Measurements from ENCODE around the gene RALGAPA2. TPM values are rescaled to one million over a fixed set of nuclear protein-coding genes. Genes with fewer than 3 reads are reported as not detected.

RALGAPA2 gene
- total RNA-seq, 1 donor from 2014 or later, result 46.7 TPM

- no peak for DNase-seq (ENCODE audit: low spot score)
Measured at GRCh38 chr20:20410678-20411077, 301.8 kb downstream of the RALGAPA2 start.

GRCh38 chr20:20409331-20409730, 303.1 kb downstream of the RALGAPA2 start:
- DNase-seq (ENCODE audit: low spot score), result no peak

DNA sequence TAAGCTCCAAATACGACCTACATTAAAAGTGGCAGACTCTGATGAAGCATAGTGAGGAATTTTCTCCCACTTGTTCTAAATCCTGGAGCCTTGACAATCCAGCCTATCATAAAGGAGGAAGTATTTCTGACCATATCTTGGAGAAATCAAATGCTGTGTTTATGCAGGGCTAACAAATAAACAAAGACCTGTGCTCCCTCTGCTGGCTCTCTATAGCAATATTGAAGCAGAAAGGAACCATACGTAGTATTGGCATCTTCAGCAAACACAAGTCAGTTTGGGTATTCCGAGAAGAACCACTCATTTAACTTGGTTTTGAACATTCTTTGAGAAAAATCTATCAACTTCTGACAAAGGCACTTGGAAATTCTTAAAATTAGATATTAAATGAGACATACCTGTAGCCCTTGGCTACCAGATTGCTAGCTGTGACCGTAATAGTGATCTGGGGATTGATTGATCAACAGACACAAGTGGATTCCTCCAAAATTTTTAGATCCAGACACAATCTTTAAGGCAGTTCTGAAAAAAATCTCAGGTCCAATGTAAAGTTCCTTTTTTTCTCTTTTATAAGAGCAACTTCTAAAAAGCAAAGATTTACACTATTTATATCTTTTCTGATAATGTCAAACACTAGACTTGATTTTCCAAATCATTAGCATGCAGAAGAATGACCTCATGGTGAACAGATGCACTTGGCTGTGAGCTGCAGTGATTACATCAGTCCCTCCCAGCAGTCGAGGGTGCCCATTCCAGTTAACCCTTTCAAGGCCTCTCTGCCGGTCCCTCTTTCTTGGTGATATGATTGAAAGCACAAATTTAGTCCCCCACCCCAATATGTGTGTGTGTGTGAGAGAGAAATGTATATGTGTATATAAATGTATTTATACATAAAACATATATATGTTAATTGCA, 304.3 kb downstream of the RALGAPA2 start:
- no peak for DNase-seq (ENCODE audit: low spot score)

DNA sequence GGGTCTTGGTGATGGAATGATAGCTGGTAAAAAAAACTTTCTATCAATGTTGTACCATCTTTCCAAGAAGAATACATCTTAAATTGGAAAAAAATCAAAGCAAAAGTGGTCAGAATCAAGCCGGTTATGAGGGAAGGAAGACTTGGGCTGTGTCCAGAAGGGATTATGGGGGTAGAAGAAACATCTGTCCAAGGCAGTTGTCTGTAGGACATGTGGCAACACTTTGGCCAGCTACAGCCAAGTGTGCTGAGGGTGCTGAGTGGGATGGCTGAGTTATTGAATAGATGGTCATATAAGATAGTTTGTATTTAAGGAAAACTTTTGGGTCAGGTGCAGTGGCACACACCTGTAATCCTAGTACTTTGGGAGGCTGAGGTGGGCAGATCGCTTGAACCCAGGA, 306.1 kb downstream of the RALGAPA2 start:
- DNase-seq (ENCODE audit: low spot score), result no peak

DNA sequence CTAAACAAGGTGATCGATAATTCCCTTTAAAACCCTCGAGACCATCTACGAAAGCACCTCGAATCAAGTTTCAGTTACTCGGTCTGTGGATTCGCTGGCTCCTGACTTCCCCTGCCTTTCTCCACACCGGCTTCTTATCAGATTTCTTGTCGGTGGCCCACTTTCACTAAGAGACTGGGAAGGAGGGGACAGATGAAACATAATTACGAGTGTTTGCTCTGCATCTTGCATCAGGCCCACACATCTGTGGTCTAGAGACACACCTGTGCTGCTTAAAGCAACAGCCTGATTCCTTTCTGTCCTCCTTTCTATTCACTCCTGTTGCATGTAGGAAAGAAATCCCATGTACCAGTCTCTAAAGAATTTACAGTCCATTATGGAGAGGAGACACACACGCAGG, 306.8 kb downstream of the RALGAPA2 start:
- DNase-seq (ENCODE audit: low spot score), result no peak

DNA sequence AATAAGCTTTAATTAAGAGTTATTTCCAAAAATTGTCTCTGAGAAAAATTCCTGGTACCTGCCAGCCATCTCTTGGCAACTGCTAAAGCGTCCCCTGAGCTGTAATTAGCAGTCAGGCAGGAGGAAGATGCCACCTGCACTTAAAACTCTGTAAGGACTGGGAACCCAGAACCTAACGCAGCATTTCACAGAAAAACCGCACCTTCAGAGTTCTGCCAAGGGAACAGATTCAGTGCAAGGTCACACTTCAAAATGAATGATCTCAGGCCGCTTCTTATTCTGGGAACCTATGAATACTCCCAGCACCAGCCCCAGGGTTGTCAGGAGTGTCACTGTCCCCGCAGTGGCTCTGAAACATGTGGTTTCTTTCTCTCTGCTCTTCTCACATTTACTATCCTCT, 307.8 kb downstream of the RALGAPA2 start:
- no peak for DNase-seq (ENCODE audit: low spot score)

GRCh38 chr20:20401991-20402390, 310.5 kb downstream of the RALGAPA2 start:
- DNase-seq (ENCODE audit: low spot score), result no peak

GRCh38 chr20:20399531-20400500, 312.6 kb downstream of the RALGAPA2 start:
- no peak for DNase-seq (ENCODE audit: low spot score)

DNA sequence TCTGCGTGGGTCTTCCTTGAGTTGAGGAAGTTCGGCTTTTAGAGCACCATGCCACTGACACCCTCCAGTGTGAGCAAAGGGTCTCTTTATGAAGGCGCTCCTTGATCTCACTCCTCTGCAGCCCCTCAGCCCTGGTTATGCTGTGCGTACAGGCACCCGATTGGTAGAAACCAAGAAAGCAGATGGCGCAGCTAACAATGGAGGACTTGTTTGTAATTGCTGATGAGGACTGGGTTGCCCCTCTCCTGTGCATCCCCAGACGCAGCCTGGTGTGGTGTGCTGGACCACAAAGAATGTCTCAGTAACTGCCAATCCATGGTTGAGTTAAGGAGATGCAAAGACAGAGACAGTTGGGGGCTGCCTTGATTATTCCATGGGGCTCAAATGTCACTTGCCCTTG, 314.3 kb downstream of the RALGAPA2 start:
- no peak for DNase-seq (ENCODE audit: low spot score)

DNA sequence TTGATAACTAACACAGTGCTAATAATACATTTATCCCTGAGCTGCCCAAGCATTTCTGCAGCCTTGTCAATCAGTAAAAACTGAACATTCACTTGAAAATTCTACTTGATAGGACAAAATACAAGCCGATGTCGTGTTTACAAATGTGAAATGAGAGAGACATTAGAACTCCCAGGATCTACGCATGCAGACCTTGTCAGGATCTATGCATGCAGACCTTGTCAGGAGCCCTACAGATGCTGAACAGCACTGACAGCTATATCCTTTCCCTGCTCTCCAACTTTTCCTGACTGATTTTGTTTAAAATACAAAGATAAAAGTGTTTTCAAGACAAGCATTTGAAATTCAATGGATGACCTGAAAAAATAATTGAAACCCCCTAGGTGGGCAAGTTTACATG, 315.6 kb downstream of the RALGAPA2 start:
- no peak for DNase-seq (ENCODE audit: low spot score)

DNA sequence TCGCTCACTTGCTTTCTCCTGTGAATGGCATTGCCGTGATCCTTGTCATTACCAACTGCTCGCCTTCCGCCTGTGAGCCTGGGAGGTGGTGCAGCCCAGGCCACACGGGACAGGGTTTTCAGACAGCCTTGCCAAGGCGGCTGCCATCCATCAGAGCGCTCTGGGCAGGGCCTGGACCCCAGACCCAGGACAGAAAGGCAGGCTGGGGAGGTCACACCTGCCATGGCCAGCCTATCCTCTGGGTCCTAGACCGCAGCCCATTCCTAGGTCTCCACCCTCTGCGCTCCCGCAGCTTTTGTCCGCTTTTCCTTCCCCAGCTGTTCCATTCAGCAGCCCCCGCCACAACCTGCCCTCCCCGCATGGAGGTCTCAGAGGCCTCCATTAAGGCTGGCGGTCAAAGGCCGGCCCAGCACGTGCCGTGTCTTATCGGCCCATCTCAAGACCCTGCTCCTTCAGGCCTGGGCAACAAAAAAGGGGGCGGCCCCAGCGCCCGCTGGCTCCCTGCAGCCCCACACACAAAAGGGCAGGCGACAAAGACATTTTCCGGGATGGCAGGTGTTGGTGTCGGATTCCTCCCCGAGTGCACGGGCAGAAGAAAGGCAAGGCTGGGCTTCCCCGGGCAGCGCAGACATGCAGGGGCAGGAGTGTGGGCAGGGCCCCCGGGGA, 316.4 kb downstream of the RALGAPA2 start:
- no peak for DNase-seq (ENCODE audit: low spot score)

DNA sequence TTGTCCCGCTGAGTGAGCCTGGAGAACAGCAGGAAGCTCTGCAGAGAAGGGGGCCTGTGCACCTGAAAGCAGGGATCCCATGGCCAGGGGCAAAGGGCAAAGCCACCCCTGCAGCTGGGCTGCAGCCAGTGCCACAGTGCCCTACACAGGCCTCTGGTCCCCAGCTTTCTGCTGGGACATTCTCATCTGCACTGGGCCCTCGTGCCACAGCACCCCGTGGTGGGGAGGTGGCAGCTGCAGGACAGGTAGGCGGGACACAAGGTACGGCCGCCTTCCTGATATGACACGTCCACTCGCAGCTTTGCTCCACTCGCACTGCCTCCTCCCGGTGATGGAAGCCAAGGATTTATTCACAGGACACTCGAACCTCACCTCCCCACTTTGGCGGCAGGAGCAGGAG, 317.4 kb downstream of the RALGAPA2 start:
- no peak for DNase-seq (ENCODE audit: low spot score)

GRCh38 chr20:20393207-20394120, 319.0 kb downstream of the RALGAPA2 start:
- DNase-seq (ENCODE audit: low spot score), result no peak

GRCh38 chr20:20391766-20392165, 320.7 kb downstream of the RALGAPA2 start:
- no peak for DNase-seq (ENCODE audit: low spot score)

DNA sequence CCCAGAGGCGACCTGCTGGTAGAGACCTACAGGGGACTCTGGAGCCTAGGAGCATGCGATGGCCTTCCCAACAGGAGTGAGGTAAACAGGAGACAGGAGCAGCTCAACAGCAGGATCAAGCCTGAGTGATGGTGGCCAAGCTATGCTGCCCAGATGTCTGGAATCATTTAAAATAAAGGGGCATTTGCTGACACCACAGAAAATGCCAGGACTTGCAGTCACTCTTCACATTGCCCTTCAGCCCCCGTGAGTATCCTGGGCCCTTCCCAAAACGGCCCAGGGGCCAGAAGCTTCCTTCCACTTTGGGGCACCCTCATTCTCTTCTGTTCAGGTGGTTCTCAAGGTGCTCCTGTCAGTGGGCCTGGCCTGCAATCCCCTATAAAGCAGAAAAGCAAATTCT, 321.3 kb downstream of the RALGAPA2 start:
- no peak for DNase-seq (ENCODE audit: low spot score)

DNA sequence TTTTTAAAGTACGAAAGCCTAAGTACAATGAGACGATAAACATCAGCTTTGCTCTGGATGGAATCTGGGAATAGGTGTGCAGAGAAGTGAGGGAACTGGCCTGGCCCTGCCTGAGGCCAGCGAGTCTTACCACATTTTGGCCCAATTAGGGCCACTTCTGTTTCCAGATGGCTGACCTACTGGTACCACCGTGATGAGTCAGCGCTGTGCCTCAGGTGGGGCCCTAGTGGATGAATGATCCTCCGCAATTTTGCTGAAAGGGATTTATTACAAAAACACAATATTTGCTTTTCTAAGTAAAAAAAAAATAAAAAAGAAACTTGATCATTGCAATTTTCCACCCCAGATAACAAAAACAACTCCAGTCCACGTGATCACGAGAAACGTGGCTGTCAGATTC, 322.1 kb downstream of the RALGAPA2 start:
- DNase-seq (ENCODE audit: low spot score), result no peak

DNA sequence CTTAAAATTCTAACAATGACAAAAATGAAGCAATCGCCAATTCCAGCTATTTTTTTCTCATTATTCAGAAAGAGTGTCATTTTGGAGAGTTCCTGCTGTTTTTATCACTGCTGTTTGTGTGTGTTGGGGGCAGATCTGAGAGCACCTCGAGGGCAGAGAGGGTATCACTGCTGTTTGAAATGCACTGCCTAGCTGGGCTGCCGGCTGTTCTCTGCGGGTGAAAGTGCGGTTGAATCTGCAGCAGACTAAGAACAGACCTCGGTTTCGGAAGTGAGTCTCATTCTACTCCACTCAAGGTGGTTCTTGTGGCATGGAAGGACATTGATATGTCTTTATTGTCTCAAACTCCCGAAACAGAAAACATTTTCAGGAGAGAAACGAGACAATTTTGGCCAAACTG, 326.3 kb downstream of the RALGAPA2 start:
- DNase-seq (ENCODE audit: low spot score), result no peak

- DNase-seq (ENCODE audit: low spot score), result no peak
Measured at GRCh38 chr20:20375862-20376261, 336.6 kb downstream of the RALGAPA2 start.

DNA sequence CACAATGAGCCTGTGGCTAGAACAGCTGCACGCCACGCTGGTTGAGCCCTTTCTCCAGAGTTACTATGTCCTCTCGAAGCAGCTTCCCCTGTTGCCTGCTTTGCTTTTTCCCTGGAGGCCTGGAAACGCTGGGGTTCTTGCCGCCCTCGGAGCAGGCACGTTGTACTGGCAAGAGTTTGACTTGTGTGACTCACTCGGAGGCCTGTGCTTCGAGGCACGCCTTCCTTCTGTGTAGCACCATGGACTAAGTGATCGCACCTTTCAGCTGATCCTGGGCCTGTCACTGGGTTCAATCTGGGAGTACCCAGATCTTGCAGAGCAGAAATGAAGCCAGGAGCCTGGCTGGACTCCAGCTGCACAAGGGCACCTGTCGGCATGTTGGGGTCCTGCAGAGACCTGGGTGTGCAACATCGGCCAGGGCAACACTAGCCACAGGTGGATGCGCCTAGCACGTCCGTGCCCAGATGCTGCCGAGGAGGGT, 339.3 kb downstream of the RALGAPA2 start:
- no peak for DNase-seq (ENCODE audit: low spot score)

DNA sequence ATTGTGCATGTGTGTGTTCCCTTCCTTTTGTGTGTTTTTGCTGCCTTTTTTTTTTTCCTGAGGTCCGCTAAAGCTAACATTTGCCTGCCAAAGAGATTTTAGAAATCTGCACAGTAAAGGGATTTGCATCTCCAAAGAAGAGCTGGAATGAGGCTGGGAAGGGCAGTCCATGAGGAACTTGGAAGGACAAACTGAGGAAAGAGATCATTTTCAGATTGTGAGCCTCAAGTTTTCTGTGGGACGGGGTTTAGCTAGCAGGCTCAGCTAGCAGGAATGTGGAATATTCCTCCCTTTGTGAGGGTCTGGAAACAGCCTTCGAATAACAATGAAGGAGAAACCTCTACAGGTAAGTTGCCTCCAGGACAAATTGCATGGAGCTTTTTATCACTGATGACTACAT, 340.8 kb downstream of the RALGAPA2 start:
- DNase-seq (ENCODE audit: low spot score), result no peak
